ENCODE results near the gene ZNF138.
A peak's percentile ranks its signal among the peaks of the same experiment; 100 is the strongest.

The ZNF138 gene

GRCh38 chr7:64876792-64877713 is 82.8 kb downstream of the ZNF138 start:
- H3K27me3 Mint-ChIP-seq, result peaks cover 37% of the 10 kb centered on the region
- H3K9me3 Mint-ChIP-seq, result no peaks in the 10 kb centered on the region
- peaks cover 11% of the 10 kb centered on the region for H3K4me1 Mint-ChIP-seq (ENCODE audit: low read depth)
- peak overlapping the region; percentile 57 for H3K4me3 Mint-ChIP-seq
- H3K36me3 Mint-ChIP-seq (ENCODE audit: low read depth), result no peaks in the 10 kb centered on the region
- H3K27ac Mint-ChIP-seq, result peak overlapping the region; percentile 31

- Mint-ChIP-seq H3K27ac (no peak overlapping the region), H3K4me1 (ENCODE audit: low read depth) (peaks cover 17% of the 10 kb centered on the region), H3K36me3 (ENCODE audit: low read depth) (no peaks in the 10 kb centered on the region), H3K27me3 (peaks cover 45% of the 10 kb centered on the region), H3K9me3 (no peaks in the 10 kb centered on the region), H3K4me3 (peak overlapping the region; percentile 57)
Measured at GRCh38 chr7:64877714-64878610, 83.7 kb downstream of the ZNF138 start.

- Mint-ChIP-seq H3K9me3 (no peaks in the 10 kb centered on the region), H3K27me3 (peaks cover 50% of the 10 kb centered on the region), H3K4me3 (no peak overlapping the region), H3K27ac (no peak overlapping the region), H3K36me3 (ENCODE audit: low read depth) (no peaks in the 10 kb centered on the region), H3K4me1 (ENCODE audit: low read depth) (peaks cover 18% of the 10 kb centered on the region)
Measured at GRCh38 chr7:64878684-64879083, 84.5 kb downstream of the ZNF138 start.

- Mint-ChIP-seq H3K4me3 (no peak overlapping the region), H3K36me3 (ENCODE audit: low read depth) (no peaks in the 10 kb centered on the region), H3K27me3 (peaks cover 53% of the 10 kb centered on the region), H3K27ac (no peak overlapping the region), H3K9me3 (no peaks in the 10 kb centered on the region), H3K4me1 (ENCODE audit: low read depth) (peaks cover 18% of the 10 kb centered on the region)
Measured at GRCh38 chr7:64879086-64879730, 85.0 kb downstream of the ZNF138 start.

GRCh38 chr7:64879800-64880199 is 85.6 kb downstream of the ZNF138 start:
- peaks cover 18% of the 10 kb centered on the region for H3K4me1 Mint-ChIP-seq (ENCODE audit: low read depth)
- peaks cover 59% of the 10 kb centered on the region for H3K27me3 Mint-ChIP-seq
- H3K27ac Mint-ChIP-seq, result no peak overlapping the region
- no peaks in the 10 kb centered on the region for H3K36me3 Mint-ChIP-seq (ENCODE audit: low read depth)
- no peak overlapping the region for H3K4me3 Mint-ChIP-seq
- H3K9me3 Mint-ChIP-seq, result no peaks in the 10 kb centered on the region

- H3K4me3 Mint-ChIP-seq, result no peak overlapping the region
- H3K4me1 Mint-ChIP-seq (ENCODE audit: low read depth), result peaks cover 18% of the 10 kb centered on the region
- peaks cover 61% of the 10 kb centered on the region for H3K27me3 Mint-ChIP-seq
- no peaks in the 10 kb centered on the region for H3K9me3 Mint-ChIP-seq
- H3K36me3 Mint-ChIP-seq (ENCODE audit: low read depth), result no peaks in the 10 kb centered on the region
- H3K27ac Mint-ChIP-seq, result no peak overlapping the region
Measured at GRCh38 chr7:64880322-64881297, 86.4 kb downstream of the ZNF138 start.

- Mint-ChIP-seq H3K9me3 (no peaks in the 10 kb centered on the region), H3K27ac (no peak overlapping the region), H3K4me1 (ENCODE audit: low read depth) (peaks cover 21% of the 10 kb centered on the region), H3K4me3 (no peak overlapping the region), H3K27me3 (peaks cover 61% of the 10 kb centered on the region), H3K36me3 (ENCODE audit: low read depth) (no peaks in the 10 kb centered on the region)
Measured at GRCh38 chr7:64881461-64882287, 87.4 kb downstream of the ZNF138 start.

GRCh38 chr7:64882341-64883112 is 88.3 kb downstream of the ZNF138 start:
- H3K4me1 Mint-ChIP-seq (ENCODE audit: low read depth), result peaks cover 18% of the 10 kb centered on the region
- no peaks in the 10 kb centered on the region for H3K9me3 Mint-ChIP-seq
- peaks cover 56% of the 10 kb centered on the region for H3K27me3 Mint-ChIP-seq
- H3K27ac Mint-ChIP-seq, result no peak overlapping the region
- H3K36me3 Mint-ChIP-seq (ENCODE audit: low read depth), result no peaks in the 10 kb centered on the region
- peak overlapping the region; percentile 47 for H3K4me3 Mint-ChIP-seq
